A549 (cell line): ENCODE measurements around the gene INSM1.

Experiments
- CTCF ChIP-seq: fragments of >200 bp; sonication (Bioruptor Twin); formaldehyde crosslinking; IDR thresholded peaks from 3 replicates; pipeline ENCODE4 v1.5.1; 2016
- EP300 ChIP-seq, 2 experiments: fragments of >200 bp; sonication (Bioruptor Twin); formaldehyde crosslinking; IDR thresholded peaks; 2 replicates in 1 of 2; 3 replicates in 1 of 2; pipeline ENCODE4 v1.6.1; 2016 to 2017
- FOSL2 ChIP-seq, 2 experiments: fragments of 450-650 bp in 1 of 2; fragments of >200 bp in 1 of 2; sonication (Bioruptor Twin) in 1 of 2; formaldehyde crosslinking; IDR thresholded peaks; 2 replicates each; pipeline versions ENCODE4 v1.5.0 to v1.6.1; 2016 to 2020; ENCODE audit warnings: mild to moderate bottlenecking in 1 of 2, moderate library complexity in 1 of 2
- JUNB ChIP-seq: fragments of >200 bp; sonication (Bioruptor Twin); formaldehyde crosslinking; IDR thresholded peaks from 2 replicates; pipeline ENCODE4 v1.6.1; 2016
- MAFK ChIP-seq: fragments of 450-650 bp; IDR thresholded peaks from 2 replicates; pipeline ENCODE4 v1.6.1; 2014; ENCODE audit not compliant: partially characterized antibody
- NR3C1 ChIP-seq: fragments of >200 bp; sonication (Bioruptor Twin); formaldehyde crosslinking; IDR thresholded peaks from 3 replicates; pipeline ENCODE4 v1.6.1; 2017
- POLR2A ChIP-seq: IDR thresholded peaks from 2 replicates; pipeline ENCODE4 v1.6.1; 2012; ENCODE audit warnings: mild to moderate bottlenecking, low read length
- RCOR1 ChIP-seq: fragments of 150-350 bp; IDR thresholded peaks from 2 replicates; pipeline ENCODE4 v1.6.1; 2014; ENCODE audit warnings: antibody characterized with exemption, low read length, low read depth
- USF2 ChIP-seq: fragments of 450-650 bp; IDR thresholded peaks from 2 replicates; pipeline ENCODE4 v1.6.1; 2014; ENCODE audit warnings: antibody characterized with exemption

GRCh38 chr20:20411836-20412235, 43.9 kb downstream of the INSM1 start:
- no peak for TF ChIP-seq CTCF
- no peak for TF ChIP-seq POLR2A
- no peak for TF ChIP-seq JUNB
- no peak for TF ChIP-seq MAFK
- no peak for TF ChIP-seq RCOR1
- TF ChIP-seq EP300 (IDR thresholded peaks at IDR 0.05) = no peak
- TF ChIP-seq FOSL2 (IDR thresholded peaks at IDR 0.05) = no peak
- TF ChIP-seq FOSL2 (CRISPR knock-in tag; IDR thresholded peaks at IDR 0.05) = no peak
- TF ChIP-seq NR3C1 = no peak
- TF ChIP-seq USF2 = no peak
